ENCODE measurements around the gene NPM3. TPM values are rescaled to one million over a fixed set of nuclear protein-coding genes. Genes with fewer than 3 reads are reported as not detected.

NPM3 gene
- total RNA-seq, 1 experiment from 2014 or later, result 87.3 TPM

GRCh38 chr10:101769541-101770180 is 13.6 kb downstream of the NPM3 start:
- Histone ChIP-seq H3K4me3 (no peak overlapping the region), H3K27me3 (no peaks in the 10 kb centered on the region), H3K9me3 (no peaks in the 10 kb centered on the region), H3K36me3 (no peaks in the 10 kb centered on the region)
- DNase-seq, result no peak

GRCh38 chr10:101768791-101769170 is 14.5 kb downstream of the NPM3 start:
- Histone ChIP-seq H3K27me3 (no peaks in the 10 kb centered on the region), H3K36me3 (no peaks in the 10 kb centered on the region), H3K4me3 (no peak overlapping the region), H3K9me3 (no peaks in the 10 kb centered on the region)
- no peak for DNase-seq

GRCh38 chr10:101767966-101768790 is 15.1 kb downstream of the NPM3 start:
- H3K27me3 ChIP-seq, result no peaks in the 10 kb centered on the region
- no peaks in the 10 kb centered on the region for H3K9me3 ChIP-seq
- H3K36me3 ChIP-seq, result no peaks in the 10 kb centered on the region
- no peak overlapping the region for H3K4me3 ChIP-seq
- DNase-seq, result no peak

GRCh38 chr10:101767600-101767945 is 15.7 kb downstream of the NPM3 start:
- no peak for DNase-seq
- Histone ChIP-seq H3K4me3 (no peak overlapping the region), H3K27me3 (no peaks in the 10 kb centered on the region), H3K9me3 (no peaks in the 10 kb centered on the region), H3K36me3 (no peaks in the 10 kb centered on the region)

- DNase-seq, result no peak
- no peaks in the 10 kb centered on the region for H3K36me3 ChIP-seq
- no peaks in the 10 kb centered on the region for H3K9me3 ChIP-seq
- no peak overlapping the region for H3K4me3 ChIP-seq
- no peaks in the 10 kb centered on the region for H3K27me3 ChIP-seq
Measured at GRCh38 chr10:101766753-101767599, 16.3 kb downstream of the NPM3 start.

GRCh38 chr10:101766306-101766705 is 16.9 kb downstream of the NPM3 start:
- no peaks in the 10 kb centered on the region for H3K36me3 ChIP-seq
- H3K4me3 ChIP-seq, result no peak overlapping the region
- H3K9me3 ChIP-seq, result no peaks in the 10 kb centered on the region
- no peak for DNase-seq
- H3K27me3 ChIP-seq, result no peaks in the 10 kb centered on the region

GRCh38 chr10:101763141-101763846 is 20.0 kb downstream of the NPM3 start:
- Histone ChIP-seq H3K27me3 (no peaks in the 10 kb centered on the region), H3K4me3 (no peak overlapping the region), H3K36me3 (no peaks in the 10 kb centered on the region), H3K9me3 (no peaks in the 10 kb centered on the region)
- no peak for DNase-seq

GRCh38 chr10:101762736-101763135 is 20.5 kb downstream of the NPM3 start:
- no peaks in the 10 kb centered on the region for H3K27me3 ChIP-seq

GRCh38 chr10:101761226-101761625 is 22.0 kb downstream of the NPM3 start:
- no peaks in the 10 kb centered on the region for H3K36me3 ChIP-seq

More at GRCh38 chr10:101762736-101763135, 20.5 kb downstream of the NPM3 start:
- Histone ChIP-seq H3K36me3 (no peaks in the 10 kb centered on the region), H3K9me3 (no peaks in the 10 kb centered on the region), H3K4me3 (no peak overlapping the region)
- no peak for DNase-seq

GRCh38 chr10:101760510-101760909 is 22.7 kb downstream of the NPM3 start:
- no peaks in the 10 kb centered on the region for H3K36me3 ChIP-seq
- H3K27me3 ChIP-seq, result no peaks in the 10 kb centered on the region
- H3K9me3 ChIP-seq, result no peaks in the 10 kb centered on the region
- no peak for DNase-seq
- no peak overlapping the region for H3K4me3 ChIP-seq

More at GRCh38 chr10:101761226-101761625, 22.0 kb downstream of the NPM3 start:
- Histone ChIP-seq H3K4me3 (no peak overlapping the region), H3K27me3 (no peaks in the 10 kb centered on the region), H3K9me3 (no peaks in the 10 kb centered on the region)
- no peak for DNase-seq

- Histone ChIP-seq H3K36me3 (no peaks in the 10 kb centered on the region), H3K9me3 (no peaks in the 10 kb centered on the region), H3K27me3 (no peaks in the 10 kb centered on the region), H3K4me3 (no peak overlapping the region)
- DNase-seq, result no peak
Measured at GRCh38 chr10:101759309-101760247, 23.7 kb downstream of the NPM3 start.

GRCh38 chr10:101758858-101759257 is 24.4 kb downstream of the NPM3 start:
- no peaks in the 10 kb centered on the region for H3K9me3 ChIP-seq
- DNase-seq, result no peak
- H3K36me3 ChIP-seq, result no peaks in the 10 kb centered on the region
- H3K27me3 ChIP-seq, result no peaks in the 10 kb centered on the region
- H3K4me3 ChIP-seq, result no peak overlapping the region

- Histone ChIP-seq H3K9me3 (no peaks in the 10 kb centered on the region), H3K27me3 (no peaks in the 10 kb centered on the region), H3K36me3 (no peaks in the 10 kb centered on the region), H3K4me3 (no peak overlapping the region)
- no peak for DNase-seq
Measured at GRCh38 chr10:101752241-101752640, 31.0 kb downstream of the NPM3 start.

- no peaks in the 10 kb centered on the region for H3K36me3 ChIP-seq
- H3K27me3 ChIP-seq, result no peaks in the 10 kb centered on the region
- no peak for DNase-seq
- H3K9me3 ChIP-seq, result no peaks in the 10 kb centered on the region
- no peak overlapping the region for H3K4me3 ChIP-seq
Measured at GRCh38 chr10:101749047-101750016, 33.9 kb downstream of the NPM3 start.

GRCh38 chr10:101748496-101748895 is 34.8 kb downstream of the NPM3 start:
- Histone ChIP-seq H3K36me3 (no peaks in the 10 kb centered on the region), H3K9me3 (no peaks in the 10 kb centered on the region), H3K27me3 (no peaks in the 10 kb centered on the region), H3K4me3 (no peak overlapping the region)
- DNase-seq, result no peak

Measured in MG63 (cell line).